OCI-LY3 (cell line): ENCODE data around the gene CTNNA3.

ENCODE experiments used
- CTCF ChIP-seq: fragments of 200-600, 300-600 bp; sonication (generic); IDR thresholded peaks from 2 replicates; pipeline ENCODE4 v1.5.1; 2014; ENCODE audit warnings: antibody characterized with exemption, low read length, low read depth
- EZH2phosphoT487 ChIP-seq: fragments of 200-600 bp; shearing (Covaris generic); IDR thresholded peaks from 2 replicates; pipeline ENCODE4 v1.6.1; 2018; ENCODE audit warnings: antibody characterized with exemption, mixed run types, low read depth

- TF ChIP-seq CTCF, result no peak
- TF ChIP-seq EZH2phosphoT487, result no peak
Measured at GRCh38 chr10:67086327-67087134, 609.5 kb downstream of the CTNNA3 start.
